ENCODE results near the gene CDH23.

CDH23 gene

DNA sequence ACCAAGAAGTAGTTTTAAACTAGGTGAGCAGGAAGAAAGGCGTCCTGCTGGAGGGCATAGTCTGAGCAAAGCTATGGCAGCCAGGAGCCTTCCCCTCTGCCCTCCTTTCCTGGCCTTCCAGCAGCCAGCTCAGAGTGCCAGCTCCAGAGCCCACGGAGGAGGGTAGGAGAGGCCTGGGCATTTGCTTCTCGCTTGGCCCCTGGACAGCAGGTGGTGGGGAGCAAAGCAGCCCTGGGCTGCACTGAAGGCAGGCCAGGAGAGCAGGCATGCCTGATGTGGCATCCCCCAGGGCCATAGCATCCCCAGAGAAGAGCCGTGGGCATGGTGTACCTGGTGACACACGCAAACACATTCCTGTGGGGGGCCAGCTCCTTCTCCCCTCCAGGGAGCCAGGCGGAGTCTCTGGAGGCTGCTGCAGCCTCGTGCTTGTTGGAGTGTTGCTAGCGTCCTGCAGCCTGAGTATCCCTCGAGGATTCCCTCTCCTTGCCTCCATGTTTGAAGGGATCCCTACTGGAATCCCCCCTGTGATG is 43.9 kb downstream of the CDH23 start:
- no peak for DNase-seq (ENCODE audit: low read depth)

GRCh38 chr10:71442000-71442399 is 45.3 kb downstream of the CDH23 start:
- DNase-seq (ENCODE audit: low read depth): no peak

- no peak for DNase-seq (ENCODE audit: low read depth)
These were observed 46.3 kb downstream of the CDH23 start for GRCh38 chr10:71442859-71443570.

DNA sequence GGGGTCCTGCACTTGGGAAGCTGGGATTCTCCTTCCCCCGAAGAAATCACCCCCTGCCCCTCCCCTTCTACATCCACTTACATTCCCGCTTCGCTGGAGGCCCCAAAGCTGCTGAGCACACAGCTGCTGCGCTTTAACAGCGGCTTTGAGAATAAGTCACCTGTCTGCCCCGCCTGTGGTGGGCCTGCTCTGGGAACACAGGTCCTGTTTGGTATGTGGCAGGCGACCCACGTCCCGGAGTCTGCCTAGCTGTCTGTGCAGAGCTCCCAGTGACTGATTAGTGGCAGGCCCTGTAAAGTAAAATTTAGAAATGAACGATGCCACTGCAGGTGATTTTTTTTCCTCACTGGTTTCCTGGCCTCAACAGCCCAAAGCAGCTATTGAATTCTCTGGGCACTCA is 47.0 kb downstream of the CDH23 start:
- DNase-seq (ENCODE audit: low read depth): no peak

- no peak for DNase-seq (ENCODE audit: low read depth)
These were observed 47.7 kb downstream of the CDH23 start for GRCh38 chr10:71444284-71445054.

GRCh38 chr10:71447676-71448075 is 51.0 kb downstream of the CDH23 start:
- no peak for DNase-seq (ENCODE audit: low read depth)

DNA sequence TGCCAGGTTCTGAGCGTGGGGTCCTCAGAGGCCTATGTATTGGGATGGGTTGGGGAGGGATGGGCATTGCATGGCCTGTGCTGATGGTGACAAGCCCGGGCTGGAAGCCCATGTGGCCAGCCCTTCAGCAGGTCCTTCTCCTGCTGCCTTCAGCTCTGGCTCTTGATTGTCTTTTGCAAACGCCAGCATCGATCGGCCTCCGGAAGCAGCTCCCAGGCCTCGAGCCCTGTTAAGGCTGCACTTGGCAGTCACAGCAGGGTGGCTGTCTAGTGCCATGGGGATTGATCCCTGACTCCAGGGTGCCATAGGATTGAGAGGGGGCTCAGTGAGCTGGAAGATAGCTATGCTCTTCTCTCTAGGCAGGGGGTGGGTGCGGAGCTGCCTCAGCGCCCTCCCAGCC is 51.4 kb downstream of the CDH23 start:
- no peak for DNase-seq (ENCODE audit: low read depth)

DNA sequence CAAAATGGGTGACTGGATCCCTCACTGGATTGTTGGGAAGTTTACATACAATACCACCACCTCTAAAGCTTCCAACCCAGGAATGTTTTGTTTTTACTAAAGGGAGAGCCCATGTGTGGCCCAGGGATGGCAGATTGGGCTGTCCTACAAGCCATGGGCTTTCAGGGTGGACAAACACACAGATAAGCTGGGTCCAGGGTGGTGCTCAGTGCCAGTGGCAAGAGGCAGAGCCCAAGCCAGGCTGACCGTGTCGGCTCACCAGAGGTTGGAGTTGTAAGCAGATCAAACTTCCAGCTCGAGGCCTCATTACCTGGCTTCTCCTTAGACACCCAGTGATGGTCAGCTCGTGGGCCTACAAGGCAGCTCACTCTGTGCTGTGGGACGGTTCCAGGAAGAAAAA is 52.3 kb downstream of the CDH23 start:
- DNase-seq (ENCODE audit: low read depth): no peak

DNA sequence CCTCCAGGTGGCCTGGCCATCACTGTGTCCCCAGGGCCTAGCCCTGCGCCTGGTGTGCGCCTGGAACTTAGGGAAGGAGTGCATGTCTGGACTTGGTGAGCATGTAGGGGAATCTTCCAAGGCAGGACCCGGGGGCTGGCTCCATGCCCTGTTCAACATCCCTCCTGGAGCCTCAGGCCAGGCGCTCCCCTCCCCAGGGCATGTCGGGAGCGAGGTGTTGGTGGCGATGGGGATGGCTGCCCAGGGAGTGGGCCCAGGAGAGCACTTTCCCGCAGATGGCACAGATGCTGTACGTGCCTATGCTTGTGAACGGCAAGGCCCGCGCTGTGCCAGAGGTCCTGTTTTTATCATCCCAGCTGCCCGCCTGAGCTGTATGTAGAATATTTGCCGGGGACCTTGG is 55.0 kb downstream of the CDH23 start:
- DNase-seq (ENCODE audit: low read depth): no peak

GRCh38 chr10:71453186-71453585 is 56.5 kb downstream of the CDH23 start:
- no peak for DNase-seq (ENCODE audit: low read depth)

DNA sequence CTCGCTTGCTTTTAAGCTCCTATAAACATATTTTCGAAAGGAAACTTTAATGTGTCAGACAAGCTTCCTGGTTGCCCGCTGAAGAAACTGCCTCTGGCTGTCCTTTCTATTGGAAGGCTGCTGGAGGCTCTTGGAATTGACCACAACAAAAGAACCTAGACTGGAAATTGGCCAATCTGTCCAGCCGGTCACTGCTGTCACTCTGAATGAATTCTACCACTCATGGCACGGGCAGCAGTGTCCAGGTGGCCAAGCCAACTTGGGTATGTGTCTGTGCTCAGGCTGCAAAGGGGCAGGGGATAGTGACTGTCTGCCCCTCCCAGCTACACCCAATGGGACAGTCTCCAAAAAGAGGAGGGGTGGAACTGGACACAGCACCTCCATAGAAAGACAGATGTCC is 57.6 kb downstream of the CDH23 start:
- DNase-seq (ENCODE audit: low read depth): no peak

DNA sequence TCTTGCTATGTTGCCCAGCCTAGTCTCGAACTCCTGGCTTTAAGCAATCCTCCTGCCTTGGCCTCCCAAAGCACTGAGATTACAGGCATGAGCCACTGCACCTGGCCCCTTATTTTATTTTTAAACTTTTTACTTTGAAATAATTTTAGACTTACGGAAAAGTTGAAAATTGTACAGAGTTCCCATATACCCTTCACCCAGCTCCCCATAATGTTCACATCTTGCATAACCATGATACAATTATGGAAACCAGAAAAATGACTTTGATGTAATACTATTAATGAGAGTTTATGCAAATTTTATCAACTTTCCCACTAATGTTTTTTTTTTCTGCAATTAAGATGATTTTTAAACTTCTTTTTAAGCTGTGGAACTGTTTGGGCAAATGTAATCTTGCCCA is 58.3 kb downstream of the CDH23 start:
- DNase-seq (ENCODE audit: low read depth): no peak

- no peak for DNase-seq (ENCODE audit: low read depth)
These were observed 59.9 kb downstream of the CDH23 start for GRCh38 chr10:71456631-71457030.

DNA sequence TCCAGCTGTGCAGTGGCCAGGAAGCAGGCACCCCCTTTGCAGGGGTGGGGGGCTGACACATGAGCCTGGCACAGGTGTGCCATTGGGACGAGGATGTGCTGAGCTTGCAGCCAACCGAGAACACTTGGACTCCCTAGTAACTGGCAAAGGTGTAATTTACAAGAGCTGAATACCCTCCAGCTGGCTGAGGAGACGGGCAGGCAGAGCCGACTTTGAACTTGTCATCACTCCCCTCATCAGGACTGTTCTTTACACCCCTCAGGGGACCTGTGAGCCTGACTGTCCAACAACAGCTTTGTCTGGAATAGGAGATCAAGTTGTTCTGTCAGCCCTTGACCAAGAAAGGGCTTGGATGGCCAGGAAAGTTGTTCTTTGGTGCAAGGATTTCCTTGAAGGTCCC is 61.2 kb downstream of the CDH23 start:
- no peak for DNase-seq (ENCODE audit: low read depth)

DNA sequence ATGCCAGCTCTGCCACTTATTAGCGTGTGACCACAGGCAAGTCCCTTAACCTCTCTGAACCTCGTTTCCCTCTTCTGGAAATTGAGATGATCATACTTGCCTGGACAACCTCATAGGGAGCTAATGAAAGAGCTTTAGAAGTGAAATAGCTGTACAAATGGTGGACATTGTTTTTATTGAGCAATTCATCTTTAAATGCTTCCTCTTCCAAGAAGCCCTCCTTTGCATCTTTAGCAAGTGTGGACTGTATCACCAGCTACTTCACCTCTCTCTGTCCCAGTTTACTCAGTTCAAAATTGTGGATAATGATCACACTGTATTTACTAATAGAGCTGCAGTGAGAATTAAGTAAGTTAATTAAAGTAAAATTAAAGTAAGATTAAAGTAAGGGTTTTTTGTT is 61.7 kb downstream of the CDH23 start:
- DNase-seq (ENCODE audit: low read depth): no peak

- DNase-seq (ENCODE audit: low read depth): no peak
These were observed 62.8 kb downstream of the CDH23 start for GRCh38 chr10:71459513-71459912.

- no peak for DNase-seq (ENCODE audit: low read depth)
These were observed 63.9 kb downstream of the CDH23 start for GRCh38 chr10:71460615-71461014.

GRCh38 chr10:71461457-71461856 is 64.7 kb downstream of the CDH23 start:
- DNase-seq (ENCODE audit: low read depth): no peak

DNA sequence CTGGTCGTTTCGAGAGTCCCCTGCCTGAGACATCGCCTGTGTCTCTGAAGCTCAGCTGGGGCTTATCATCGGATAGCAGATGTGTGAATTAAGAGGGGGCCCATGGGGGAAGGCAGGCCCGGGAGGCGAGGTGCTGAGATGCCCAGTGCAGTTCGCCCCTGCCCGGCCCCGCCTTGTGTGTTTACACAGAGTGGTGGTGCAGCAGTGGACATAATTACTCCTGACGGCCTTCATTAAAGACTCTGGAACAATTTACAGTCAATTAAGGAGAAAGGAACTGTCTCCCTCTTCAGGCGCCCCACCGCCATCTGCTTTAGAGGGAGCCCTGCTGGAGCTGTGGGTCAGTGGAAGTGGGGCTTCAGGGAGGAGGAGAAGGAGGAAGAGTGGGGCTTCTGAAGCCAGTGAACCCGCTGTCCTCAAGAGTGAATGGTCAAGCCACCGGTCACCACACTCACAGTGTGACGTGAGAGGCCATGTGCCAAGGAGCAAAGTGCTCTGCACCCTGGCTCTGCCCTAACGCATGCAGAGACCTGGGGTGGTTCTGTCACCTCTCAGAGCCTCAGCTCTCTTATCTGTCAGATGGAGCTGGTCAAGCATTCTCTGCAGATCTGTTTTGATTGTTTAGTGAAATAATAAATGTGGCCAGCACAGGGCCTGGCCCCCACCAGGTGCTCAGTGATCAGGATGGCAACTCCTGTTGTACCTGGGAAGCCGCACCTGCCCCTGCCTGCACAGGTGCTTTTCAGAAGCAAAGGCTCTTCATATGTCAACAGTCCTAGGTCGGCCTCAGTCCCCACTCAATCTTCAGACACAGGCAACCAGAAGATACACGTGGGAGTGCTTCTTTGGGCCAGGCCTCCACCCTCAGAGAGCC is 65.6 kb downstream of the CDH23 start:
- DNase-seq (ENCODE audit: low read depth): no peak

GRCh38 chr10:71463111-71463510 is 66.4 kb downstream of the CDH23 start:
- DNase-seq (ENCODE audit: low read depth): no peak

DNA sequence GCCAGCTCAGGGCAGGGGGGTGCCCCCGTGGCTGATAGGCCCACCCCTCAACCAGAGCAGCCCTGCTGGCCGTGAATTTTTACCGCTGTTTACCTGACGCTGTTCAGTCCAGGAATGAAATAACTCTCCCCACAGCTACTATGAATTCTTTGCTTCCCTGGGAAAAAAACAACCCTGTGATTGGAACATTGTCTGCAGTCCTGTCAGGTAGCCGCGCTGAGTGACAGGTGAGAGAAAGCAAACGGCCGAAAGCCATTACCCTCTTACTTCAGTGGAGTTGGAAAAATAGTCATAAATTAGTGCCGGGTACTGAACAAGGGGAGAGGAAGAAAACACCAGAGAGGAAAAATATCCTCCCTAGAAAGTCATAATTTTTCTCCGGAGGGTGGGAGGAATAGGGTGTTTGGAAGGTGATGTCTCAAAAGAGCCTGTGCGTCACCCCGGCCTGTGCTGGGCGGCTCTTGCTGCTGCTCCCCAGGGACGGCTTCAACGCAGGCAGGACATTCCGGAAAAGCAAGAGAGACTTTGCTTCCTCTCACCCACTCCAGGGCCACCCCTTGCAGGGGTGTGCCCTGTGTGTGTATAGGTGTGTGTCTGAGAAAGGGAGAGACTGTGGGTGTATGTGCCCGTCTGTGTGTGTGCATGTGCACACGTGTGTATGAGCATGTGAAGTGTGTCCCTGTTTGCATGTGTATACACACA is 69.0 kb downstream of the CDH23 start:
- DNase-seq (ENCODE audit: low read depth): no peak

DNA sequence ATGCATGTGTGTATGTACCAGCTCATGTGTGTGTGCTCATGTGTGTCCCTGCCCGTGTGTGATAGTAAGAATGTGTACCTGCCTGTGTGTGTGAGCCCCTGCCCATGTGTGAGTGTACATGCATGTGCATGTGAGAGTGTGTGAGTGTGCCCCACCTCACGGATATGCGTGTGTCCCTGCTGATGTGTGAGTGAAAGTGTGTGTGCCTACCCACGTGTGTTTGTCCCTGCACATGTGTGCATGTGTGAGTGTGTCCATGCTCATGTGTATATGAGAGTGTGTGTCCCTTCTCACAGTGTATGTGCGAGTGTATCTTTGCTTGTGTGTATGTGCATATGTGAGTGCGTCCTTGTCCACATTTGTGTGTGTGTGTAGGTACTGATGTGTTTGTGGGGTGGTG is 69.6 kb downstream of the CDH23 start:
- DNase-seq (ENCODE audit: low read depth): no peak

All from stimulated activated CD8-positive, alpha-beta memory T cell treated with anti-CD3 and anti-CD28 coated beads, Interleukin-12 subunit alpha, Interleukin-12 subunit beta, amount 100 ng/mL, for 1 hour (primary cell).